Measurements from ENCODE around the gene TMOD4. TPM values are rescaled to one million over a fixed set of nuclear protein-coding genes. Genes with fewer than 3 reads are reported as not detected.

Gene TMOD4
- total and polyA plus RNA-seq, 2 of the 13 experiments (the other 11 are each of a cell fraction or from before 2014, with no cell fraction given) = 0.66 TPM; not detected in 1

DNA sequence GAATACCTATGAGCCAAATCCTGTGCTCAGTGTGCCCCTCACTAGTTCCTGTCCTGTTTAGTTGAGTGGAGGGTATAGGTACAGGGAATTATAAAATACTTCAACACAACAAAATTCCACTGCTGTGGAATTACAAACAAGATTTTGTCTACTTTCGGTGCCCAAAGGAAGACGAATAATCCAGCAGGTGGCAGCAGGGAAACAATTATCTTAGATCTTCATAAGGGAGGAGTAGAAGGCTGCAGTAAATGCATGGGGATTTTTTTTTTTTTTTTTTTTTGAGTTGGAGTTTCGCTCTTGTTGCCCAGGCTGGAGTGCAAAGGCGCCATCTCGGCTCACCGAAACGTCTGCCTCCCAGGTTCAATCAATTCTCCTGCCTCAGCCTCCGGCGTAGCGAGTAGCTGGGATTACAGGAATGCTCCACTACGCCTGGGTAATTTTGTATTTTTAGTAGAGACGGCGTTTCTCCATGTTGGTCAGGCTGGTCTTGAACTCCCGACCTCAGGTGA, 20.6 kb upstream of the TMOD4 start (continued):
- TF ChIP-seq, protein P1, sequence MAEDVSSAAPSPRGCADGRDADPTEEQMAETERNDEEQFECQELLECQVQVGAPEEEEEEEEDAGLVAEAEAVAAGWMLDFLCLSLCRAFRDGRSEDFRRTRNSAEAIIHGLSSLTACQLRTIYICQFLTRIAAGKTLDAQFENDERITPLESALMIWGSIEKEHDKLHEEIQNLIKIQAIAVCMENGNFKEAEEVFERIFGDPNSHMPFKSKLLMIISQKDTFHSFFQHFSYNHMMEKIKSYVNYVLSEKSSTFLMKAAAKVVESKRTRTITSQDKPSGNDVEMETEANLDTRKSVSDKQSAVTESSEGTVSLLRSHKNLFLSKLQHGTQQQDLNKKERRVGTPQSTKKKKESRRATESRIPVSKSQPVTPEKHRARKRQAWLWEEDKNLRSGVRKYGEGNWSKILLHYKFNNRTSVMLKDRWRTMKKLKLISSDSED (CRISPR knock-in tag; IDR thresholded peaks at IDR 0.05) = no peak
- TF ChIP-seq THAP11 (CRISPR knock-in tag; IDR thresholded peaks at IDR 0.05) (peak; percentile 28; the same call in 1 of the 2 replicates), NONO (IDR thresholded peaks at IDR 0.05) (no peak), NONO (CRISPR knock-in tag; conservative IDR thresholded peaks at IDR 0.05) (0 out of 2 replicates have a peak, but pooled peaks have one; percentile 6), ELF1 (CRISPR knock-in tag; IDR thresholded peaks at IDR 0.05) (no peak), ZNF724P (CRISPR knock-in tag; IDR thresholded peaks at IDR 0.05; ENCODE audit: borderline replicate concordance) (no peak), JARID2 (CRISPR knock-in tag; IDR thresholded peaks at IDR 0.05; ENCODE audit: insufficient replicate concordance) (no peak), FOXK1 (CRISPR knock-in tag; IDR thresholded peaks at IDR 0.05; ENCODE audit: borderline replicate concordance, low read depth) (no peak), ZBTB38 (CRISPR knock-in tag; IDR thresholded peaks at IDR 0.05) (no peak), ZNF841 (CRISPR knock-in tag; IDR thresholded peaks at IDR 0.05; ENCODE audit: borderline replicate concordance) (no peak), STAG1 (CRISPR knock-in tag; IDR thresholded peaks at IDR 0.05) (peak; percentile 48), SIN3A (IDR thresholded peaks at IDR 0.05; ENCODE audit: borderline replicate concordance, low read depth, low read length) (0 out of 2 replicates have a peak, but pooled peaks have one; percentile 28), SMAD1 (CRISPR knock-in tag; IDR thresholded peaks at IDR 0.05; ENCODE audit: borderline replicate concordance, low read depth) (no peak)
- TF ChIP-seq, protein P2, sequence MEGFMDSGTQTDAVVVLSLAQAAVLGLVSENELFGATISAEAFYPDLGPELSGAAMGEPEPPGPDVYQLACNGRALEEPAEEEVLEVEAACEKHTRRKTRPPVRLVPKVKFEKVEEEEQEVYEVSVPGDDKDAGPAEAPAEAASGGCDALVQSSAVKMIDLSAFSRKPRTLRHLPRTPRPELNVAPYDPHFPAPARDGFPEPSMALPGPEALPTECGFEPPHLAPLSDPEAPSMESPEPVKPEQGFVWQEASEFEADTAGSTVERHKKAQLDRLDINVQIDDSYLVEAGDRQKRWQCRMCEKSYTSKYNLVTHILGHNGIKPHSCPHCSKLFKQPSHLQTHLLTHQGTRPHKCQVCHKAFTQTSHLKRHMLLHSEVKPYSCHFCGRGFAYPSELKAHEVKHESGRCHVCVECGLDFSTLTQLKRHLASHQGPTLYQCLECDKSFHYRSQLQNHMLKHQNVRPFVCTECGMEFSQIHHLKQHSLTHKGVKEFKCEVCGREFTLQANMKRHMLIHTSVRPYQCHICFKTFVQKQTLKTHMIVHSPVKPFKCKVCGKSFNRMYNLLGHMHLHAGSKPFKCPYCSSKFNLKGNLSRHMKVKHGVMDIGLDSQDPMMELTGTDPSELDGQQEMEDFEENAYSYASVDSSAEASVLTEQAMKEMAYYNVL (CRISPR knock-in tag; IDR thresholded peaks at IDR 0.05; ENCODE audit: borderline replicate concordance) = no peak; the same call in 1 of the 2 replicates
- TF ChIP-seq, protein P3, sequence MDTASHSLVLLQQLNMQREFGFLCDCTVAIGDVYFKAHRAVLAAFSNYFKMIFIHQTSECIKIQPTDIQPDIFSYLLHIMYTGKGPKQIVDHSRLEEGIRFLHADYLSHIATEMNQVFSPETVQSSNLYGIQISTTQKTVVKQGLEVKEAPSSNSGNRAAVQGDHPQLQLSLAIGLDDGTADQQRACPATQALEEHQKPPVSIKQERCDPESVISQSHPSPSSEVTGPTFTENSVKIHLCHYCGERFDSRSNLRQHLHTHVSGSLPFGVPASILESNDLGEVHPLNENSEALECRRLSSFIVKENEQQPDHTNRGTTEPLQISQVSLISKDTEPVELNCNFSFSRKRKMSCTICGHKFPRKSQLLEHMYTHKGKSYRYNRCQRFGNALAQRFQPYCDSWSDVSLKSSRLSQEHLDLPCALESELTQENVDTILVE (CRISPR knock-in tag; IDR thresholded peaks at IDR 0.05) = 0 out of 2 replicates have a peak, but pooled peaks have one; percentile 33
- TF ChIP-seq, protein P4, sequence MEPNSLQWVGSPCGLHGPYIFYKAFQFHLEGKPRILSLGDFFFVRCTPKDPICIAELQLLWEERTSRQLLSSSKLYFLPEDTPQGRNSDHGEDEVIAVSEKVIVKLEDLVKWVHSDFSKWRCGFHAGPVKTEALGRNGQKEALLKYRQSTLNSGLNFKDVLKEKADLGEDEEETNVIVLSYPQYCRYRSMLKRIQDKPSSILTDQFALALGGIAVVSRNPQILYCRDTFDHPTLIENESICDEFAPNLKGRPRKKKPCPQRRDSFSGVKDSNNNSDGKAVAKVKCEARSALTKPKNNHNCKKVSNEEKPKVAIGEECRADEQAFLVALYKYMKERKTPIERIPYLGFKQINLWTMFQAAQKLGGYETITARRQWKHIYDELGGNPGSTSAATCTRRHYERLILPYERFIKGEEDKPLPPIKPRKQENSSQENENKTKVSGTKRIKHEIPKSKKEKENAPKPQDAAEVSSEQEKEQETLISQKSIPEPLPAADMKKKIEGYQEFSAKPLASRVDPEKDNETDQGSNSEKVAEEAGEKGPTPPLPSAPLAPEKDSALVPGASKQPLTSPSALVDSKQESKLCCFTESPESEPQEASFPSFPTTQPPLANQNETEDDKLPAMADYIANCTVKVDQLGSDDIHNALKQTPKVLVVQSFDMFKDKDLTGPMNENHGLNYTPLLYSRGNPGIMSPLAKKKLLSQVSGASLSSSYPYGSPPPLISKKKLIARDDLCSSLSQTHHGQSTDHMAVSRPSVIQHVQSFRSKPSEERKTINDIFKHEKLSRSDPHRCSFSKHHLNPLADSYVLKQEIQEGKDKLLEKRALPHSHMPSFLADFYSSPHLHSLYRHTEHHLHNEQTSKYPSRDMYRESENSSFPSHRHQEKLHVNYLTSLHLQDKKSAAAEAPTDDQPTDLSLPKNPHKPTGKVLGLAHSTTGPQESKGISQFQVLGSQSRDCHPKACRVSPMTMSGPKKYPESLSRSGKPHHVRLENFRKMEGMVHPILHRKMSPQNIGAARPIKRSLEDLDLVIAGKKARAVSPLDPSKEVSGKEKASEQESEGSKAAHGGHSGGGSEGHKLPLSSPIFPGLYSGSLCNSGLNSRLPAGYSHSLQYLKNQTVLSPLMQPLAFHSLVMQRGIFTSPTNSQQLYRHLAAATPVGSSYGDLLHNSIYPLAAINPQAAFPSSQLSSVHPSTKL (CRISPR knock-in tag; IDR thresholded peaks at IDR 0.05) = no peak
- TF ChIP-seq, protein P5, sequence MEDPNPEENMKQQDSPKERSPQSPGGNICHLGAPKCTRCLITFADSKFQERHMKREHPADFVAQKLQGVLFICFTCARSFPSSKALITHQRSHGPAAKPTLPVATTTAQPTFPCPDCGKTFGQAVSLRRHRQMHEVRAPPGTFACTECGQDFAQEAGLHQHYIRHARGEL (CRISPR knock-in tag; IDR thresholded peaks at IDR 0.05) = no peak
- TF ChIP-seq, protein P6, sequence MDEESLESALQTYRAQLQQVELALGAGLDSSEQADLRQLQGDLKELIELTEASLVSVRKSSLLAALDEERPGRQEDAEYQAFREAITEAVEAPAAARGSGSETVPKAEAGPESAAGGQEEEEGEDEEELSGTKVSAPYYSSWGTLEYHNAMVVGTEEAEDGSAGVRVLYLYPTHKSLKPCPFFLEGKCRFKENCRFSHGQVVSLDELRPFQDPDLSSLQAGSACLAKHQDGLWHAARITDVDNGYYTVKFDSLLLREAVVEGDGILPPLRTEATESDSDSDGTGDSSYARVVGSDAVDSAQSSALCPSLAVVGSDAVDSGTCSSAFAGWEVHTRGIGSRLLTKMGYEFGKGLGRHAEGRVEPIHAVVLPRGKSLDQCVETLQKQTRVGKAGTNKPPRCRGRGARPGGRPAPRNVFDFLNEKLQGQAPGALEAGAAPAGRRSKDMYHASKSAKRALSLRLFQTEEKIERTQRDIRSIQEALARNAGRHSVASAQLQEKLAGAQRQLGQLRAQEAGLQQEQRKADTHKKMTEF (CRISPR knock-in tag; IDR thresholded peaks at IDR 0.05) = no peak

Data from HepG2 (cell line).